GM12878 (cell line): Measurements from ENCODE around the gene AKAP8. TPM values are rescaled to one million over a fixed set of nuclear protein-coding genes. Genes with fewer than 3 reads are reported as not detected.

ENCODE experiments used
- ATAC-seq: fragments of 200-7000 bp; cut with Tn5 transposase; 3 replicates; pipeline ENCODE4 v1.9.1; 2020; ENCODE audit warnings: mild to moderate bottlenecking, moderate library complexity
- BruUV-seq: library from RNA; stranded (reverse); fragments of 400-500 nt; replicated peaks from 2 replicates; lab custom pipeline; 2021; lab: Mats Ljungman, UMichigan
- CTCF ChIA-PET: fragments of 300-600 bp; sonication (Branson Sonifier 250); formaldehyde crosslinking; extraction: SDS; loops from one replicate; lab custom pipeline; 2021; ENCODE audit warnings: inconsistent platforms; lab: Yijun Ruan, JAX
- POLR2A ChIA-PET: fragments of 350-600 bp; formaldehyde crosslinking; extraction: SDS; loops from one replicate; lab custom pipeline; 2021; ENCODE audit warnings: inconsistent platforms; lab: Charles Lee
- RAD21 ChIA-PET: fragments of 300-600 bp; sonication (Branson Sonifier 250); formaldehyde crosslinking; loops from one replicate; lab custom pipeline; 2023; ENCODE audit warnings: antibody characterized with exemption; ENCODE audit not compliant: unreplicated experiment; lab: Charles Lee
- SMC1A ChIA-PET: fragments of 300-600 bp; sonication (Branson Sonifier 250); formaldehyde crosslinking; loops from one replicate; lab custom pipeline; 2023; ENCODE audit not compliant: unreplicated experiment, uncharacterized antibody; lab: Charles Lee
- DNase-seq: peaks from one replicate; pipeline ENCODE4 v3.0.0-alpha.2; 2011; ENCODE audit warnings: low read depth, low spot score
- FAIRE-seq: peaks from 3 replicates; lab custom pipeline; 2011; peaks lifted over from hg19 to GRCh38; lab: Jason Lieb, UNC
- H2AFZ ChIP-seq: 2 replicates; pipeline ENCODE4 v1.6.0; 2011; ENCODE audit warnings: low read depth, low read length, control low read depth; ENCODE audit not compliant: control insufficient read depth
- H3K27ac ChIP-seq: 2 replicates; pipeline ENCODE4 v1.5.1; 2011; ENCODE audit warnings: control low read depth; ENCODE audit not compliant: control insufficient read depth, insufficient read depth
- H3K27me3 ChIP-seq, 2 experiments: replicated peaks in 1 of 2; 2 replicates each; pipeline versions ENCODE4 v1.6.0 to v1.6.1; 2011; ENCODE audit warnings: low read length in 1 of 2; ENCODE audit not compliant: control insufficient read depth in 2 of 2, insufficient read depth in 2 of 2
- H3K36me3 ChIP-seq, 2 experiments: 2 replicates each; pipeline ENCODE4 v1.5.1; 2011; ENCODE audit warnings: low read length in 1 of 2; ENCODE audit not compliant: control insufficient read depth in 2 of 2, insufficient read depth in 2 of 2
- H3K4me1 ChIP-seq: 2 replicates; pipeline ENCODE4 v1.6.1; 2011; ENCODE audit warnings: mild to moderate bottlenecking, low read length, moderate library complexity, mixed read lengths; ENCODE audit not compliant: control insufficient read depth, insufficient read depth
- H3K4me2 ChIP-seq: 2 replicates; pipeline ENCODE4 v1.6.0; 2011; ENCODE audit warnings: control low read depth; ENCODE audit not compliant: control insufficient read depth, insufficient read depth
- H3K4me3 ChIP-seq: fragments of 200-600 bp; sonication (generic); 2 replicates; pipeline ENCODE4 v1.5.1; 2016
- H3K79me2 ChIP-seq: 2 replicates; pipeline ENCODE4 v1.6.0; 2011; ENCODE audit warnings: low read length; ENCODE audit not compliant: control insufficient read depth, insufficient read depth
- H3K9ac ChIP-seq: 2 replicates; pipeline ENCODE4 v1.8.0; 2011; ENCODE audit warnings: low read length, control low read depth, mixed read lengths; ENCODE audit not compliant: control insufficient read depth, insufficient read depth
- H3K9me3 ChIP-seq: replicated peaks from 3 replicates; pipeline ENCODE4 v1.5.1; 2011; ENCODE audit warnings: mild to moderate bottlenecking, low read length; ENCODE audit not compliant: control insufficient read depth, insufficient read depth
- H4K20me1 ChIP-seq: 2 replicates; pipeline ENCODE4 v1.6.0; 2011; ENCODE audit not compliant: control insufficient read depth, insufficient read depth
- MLLT1 ChIP-seq: fragments of 450-650 bp; IDR thresholded peaks from 2 replicates; pipeline ENCODE4 v1.6.1; 2016; ENCODE audit warnings: mild to moderate bottlenecking
- NFXL1 ChIP-seq: fragments of 450-650 bp; IDR thresholded peaks from 2 replicates; pipeline ENCODE4 v1.6.1; 2017; ENCODE audit warnings: antibody characterized with exemption, mild to moderate bottlenecking, borderline replicate concordance
- RAD51 ChIP-seq: fragments of 450-650 bp; IDR thresholded peaks from 2 replicates; pipeline ENCODE4 v1.6.1; 2016; ENCODE audit warnings: moderate library complexity, mild to moderate bottlenecking, inconsistent platforms
- RELA ChIP-seq: fragments of 450-650 bp; IDR thresholded peaks from 2 replicates; pipeline ENCODE4 v1.8.0; 2014; ENCODE audit warnings: borderline replicate concordance; ENCODE audit not compliant: partially characterized antibody
- ZBTB40 ChIP-seq: fragments of 450-650 bp; IDR thresholded peaks from 2 replicates; pipeline ENCODE4 v1.6.1; 2016; ENCODE audit warnings: mild to moderate bottlenecking, moderate library complexity, borderline replicate concordance
- WGBS: methylation state at CpG from one replicate; pipeline ENCODE4 v1.1.6; 2016; ENCODE audit warnings: low lambda C conversion rate; ENCODE audit not compliant: insufficient replicate concordance, insufficient coverage; ENCODE audit errors: missing lambda C conversion rate; 5-methylcytosine and 5-hydroxymethylcytosine counted together
- in situ Hi-C: fragments of 300-500 bp; cut with MboI; formaldehyde crosslinking; loops from 9 replicates; pipeline ENCODE4 v1.14.3; 2018; ENCODE audit warnings: mixed read lengths
- intact Hi-C: fragments of 100-400 bp; cut with micrococcal nuclease; formaldehyde crosslinking; loops from one replicate; pipeline ENCODE4 v1.14.2; 2022; ENCODE audit not compliant: unreplicated experiment
- polyA plus RNA-seq, 11 experiments: library from polyadenylated mRNA; depleted of rRNA in 4 of 11; unstranded in 6 of 11; stranded (reverse) in 5 of 11; fragments of >200 nt; fragmentation: Nextera tagmentation in 4 of 11; fragmentation: Illumina TruSeq in 1 of 11; extraction: Ambion mirVana in 4 of 11; extraction: Trizol in 1 of 11; gene quantifications; 1 replicate in 1 of 11; 2 replicates in 10 of 11; pipeline versions ENCODE4 v1.2.1 to v1.2.3, GENCODE V29; 2011 to 2016; ENCODE audit warnings: inconsistent platforms in 2 of 11, missing spikeins in 2 of 11, low read depth in 1 of 11
- total RNA-seq, 4 experiments: library from RNA; depleted of rRNA in 3 of 4; stranded (reverse); fragments of >200 nt in 3 of 4; fragmentation: Illumina TruSeq in 1 of 4; extraction: Trizol in 1 of 4; gene quantifications; 2 replicates each; pipeline versions ENCODE4 v1.2.1 to v1.2.3, GENCODE V29; 2013 to 2021

AKAP8 gene
- total and polyA plus RNA-seq, 10 of the 15 experiments (the other 5 are each of a cell fraction or from before 2014, with no cell fraction given) = 5.3 to 57.7 (median 20.6) TPM

GRCh38 chr19:15330801-15331418, 48.7 kb downstream of the AKAP8 start:
- Histone ChIP-seq H3K36me3 (no peaks in the 10 kb centered on the region; a peak in 1 of 4 replicates), H3K9ac (peak overlapping the region; percentile 76), H4K20me1 (peaks cover 11% of the 10 kb centered on the region), H3K79me2 (peaks cover 72% of the 10 kb centered on the region), H2AFZ (no peak overlapping the region), H3K4me3 (peak overlapping the region; percentile 91), H3K4me1 (peaks cover 17% of the 10 kb centered on the region), H3K27me3 (no peaks in the 10 kb centered on the region), H3K9me3 (no peaks in the 10 kb centered on the region), H3K27ac (peak overlapping the region; percentile 90), H3K4me2 (peak overlapping the region; percentile 86)
- ChIA-PET POLR2A (interaction anchor here (0.6 to 1.2 kb wide), 4 partner anchors 10 to 54 kb away, joined by 3 to 5 read pairs (median 4); no protein-coding TSS in a partner anchor), RAD21 (interaction anchor here (2.2 to 3.5 kb wide), 2 partner anchors 48 kb away, joined by 7 to 41 read pairs; partner anchors contain the start of gene AKAP8), SMC1A (no interaction called here), CTCF (no interaction called here)
- intact Hi-C loops (loop anchor here (2.0 to 5.0 kb wide), 2 partner anchors 39 to 48 kb away; partner anchors contain the start of gene AKAP8), in situ Hi-C loops (no loop called here)
- no peak for TF ChIP-seq RELA
- TF ChIP-seq RAD51 = 0 out of 2 replicates have a peak, but pooled peaks have one; percentile 20
- BruUV-seq = no TSS peak
- under 1% methylated on average over 17 of the region's 17 CpGs for WGBS
- ATAC-seq (peak; percentile 32), FAIRE-seq (no peak), DNase-seq (no peak)

GRCh38 chr19:15328312-15328711, 51.3 kb downstream of the AKAP8 start:
- in situ Hi-C loops (no loop called here), intact Hi-C loops (no loop called here)
- H4K20me1 ChIP-seq = peaks cover 31% of the 10 kb centered on the region
- peaks cover 0 to 8% of the 10 kb centered on the region in 2 experiments; a peak in 2 of 4 replicates for H3K36me3 ChIP-seq
- H3K4me3 ChIP-seq = peak overlapping the region; percentile 91; the same call in 1 of the 2 replicates
- peaks cover 32% of the 10 kb centered on the region for H3K4me1 ChIP-seq
- ChIA-PET RAD21 (no interaction called here), SMC1A (no interaction called here), POLR2A (interaction anchor here (0.6 kb wide), 1 partner anchor 52 kb away, joined by 5 read pairs; no protein-coding TSS in a partner anchor), CTCF (no interaction called here)
- H3K79me2 ChIP-seq = peaks cover 94% of the 10 kb centered on the region
- FAIRE-seq (no peak), DNase-seq (no peak), ATAC-seq (no peak)
- H3K27me3 ChIP-seq = no peaks in the 10 kb centered on the region
- peak overlapping the region; percentile 72 for H3K4me2 ChIP-seq
- WGBS = 51% methylated on average over 10 of the region's 10 CpGs
- H3K9me3 ChIP-seq = no peaks in the 10 kb centered on the region
- H3K27ac ChIP-seq = no peak overlapping the region
- TSS peak; percentile 35 for BruUV-seq
- no peak overlapping the region for H3K9ac ChIP-seq
- TF ChIP-seq NFXL1 (no peak), MLLT1 (peak; percentile 86), ZBTB40 (peak; percentile 26; the same call in 1 of the 2 replicates)
- no peak overlapping the region for H2AFZ ChIP-seq
